OCI-LY7 (cell line): ENCODE measurements around the gene ZNF691. TPM values are rescaled to one million over a fixed set of nuclear protein-coding genes. Genes with fewer than 3 reads are reported as not detected.

Experiments
- BruUV-seq: library from RNA; stranded (reverse); fragments of 400-500 nt; replicated peaks from 2 replicates; lab custom pipeline; 2021; lab: Mats Ljungman, UMichigan
- CTCF ChIA-PET: fragments of 300-600 bp; sonication (Branson Sonifier 250); formaldehyde crosslinking; loops from one replicate; lab custom pipeline; 2022; ENCODE audit warnings: antibody characterized with exemption; ENCODE audit not compliant: unreplicated experiment; lab: Charles Lee
- POLR2A ChIA-PET: fragments of 300-600 bp; sonication (Branson Sonifier 250); formaldehyde crosslinking; loops from one replicate; lab custom pipeline; 2022; ENCODE audit warnings: antibody characterized with exemption; lab: Charles Lee
- DNase-seq: peaks from one replicate; pipeline ENCODE4 v3.0.0-alpha.2; 2015; ENCODE audit warnings: low spot score
- H2AFZ ChIP-seq: fragments of 200-600 bp; sonication (generic), shearing (Covaris generic); 2 replicates; pipeline ENCODE4 v1.6.1; 2014; ENCODE audit warnings: mild to moderate bottlenecking, antibody characterized with exemption, low read length, moderate library complexity
- H3K27ac ChIP-seq: fragments of 200-600 bp; sonication (generic); 2 replicates; pipeline ENCODE4 v1.5.1; 2014; ENCODE audit warnings: mixed run types, low read depth, mild to moderate bottlenecking, moderate library complexity, low read length, inconsistent platforms; ENCODE audit not compliant: poor library complexity, severe bottlenecking
- H3K36me3 ChIP-seq: fragments of 200-600 bp; sonication (generic); 2 replicates; pipeline ENCODE4 v1.6.1; 2014; ENCODE audit warnings: mild to moderate bottlenecking, antibody characterized with exemption, low read length, moderate library complexity, mixed read lengths; ENCODE audit not compliant: insufficient read depth
- H3K4me1 ChIP-seq: fragments of 200-600 bp; sonication (generic); 2 replicates; pipeline ENCODE4 v1.5.1; 2014; ENCODE audit warnings: mild to moderate bottlenecking, low read length; ENCODE audit not compliant: insufficient read depth, poor library complexity, severe bottlenecking
- H3K4me2 ChIP-seq: fragments of 200-600 bp; sonication (generic); 2 replicates; pipeline ENCODE4 v1.6.1; 2014; ENCODE audit warnings: mild to moderate bottlenecking, low read length
- H3K4me3 ChIP-seq: fragments of 200-600 bp; sonication (generic); 2 replicates; pipeline ENCODE4 v1.5.1; 2014; ENCODE audit warnings: mild to moderate bottlenecking, low read depth, low read length; ENCODE audit not compliant: poor library complexity, severe bottlenecking
- H3K79me2 ChIP-seq: fragments of 200-600 bp; sonication (generic); 2 replicates; pipeline ENCODE4 v1.6.1; 2016; ENCODE audit warnings: low read depth, mild to moderate bottlenecking, low read length, moderate library complexity, mixed read lengths; ENCODE audit not compliant: insufficient read depth
- H3K9me2 ChIP-seq: fragments of 200-600 bp; sonication (generic); 2 replicates; pipeline ENCODE4 v1.6.1; 2016; ENCODE audit warnings: mild to moderate bottlenecking, low read length, mixed read lengths; ENCODE audit not compliant: insufficient read depth
- H3K9me3 ChIP-seq: fragments of 200-600 bp; sonication (generic); 2 replicates; pipeline ENCODE4 v1.6.1; 2014; ENCODE audit warnings: mild to moderate bottlenecking, mixed run types, low read length, mixed read lengths
- H4K20me1 ChIP-seq: fragments of 200-600 bp; sonication (generic); 2 replicates; pipeline ENCODE4 v1.6.1; 2014; ENCODE audit warnings: mild to moderate bottlenecking, antibody characterized with exemption, low read length, moderate library complexity, mixed read lengths; ENCODE audit not compliant: insufficient read depth
- EZH2phosphoT487 ChIP-seq: fragments of 200-600 bp; sonication (generic); IDR thresholded peaks from 2 replicates; pipeline ENCODE4 v1.6.1; 2018; ENCODE audit warnings: low read depth, borderline replicate concordance, mild to moderate bottlenecking, mixed run types, antibody characterized with exemption, low read length, moderate library complexity, mixed read lengths
- intact Hi-C: fragments of 100-400 bp; cut with micrococcal nuclease; formaldehyde crosslinking; loops from one replicate; pipeline ENCODE4 v1.10.0; 2022; ENCODE audit not compliant: unreplicated experiment
- total RNA-seq, 2 experiments: library from RNA; depleted of rRNA in 1 of 2; stranded (reverse); fragments of >200 nt in 1 of 2; shearing (Covaris generic) in 1 of 2; gene quantifications; 2 replicates each; pipeline ENCODE4 v1.2.3, GENCODE V29; 2014 to 2022
- TF ChIP-seq, protein P1 (sequence below): fragments of 200-600 bp; sonication (generic); conservative IDR thresholded peaks from 2 replicates; pipeline ENCODE4 v1.5.1; 2014; ENCODE audit warnings: mild to moderate bottlenecking, antibody characterized with exemption, low read length, moderate library complexity, mixed read lengths

ZNF691 gene
- total RNA-seq, 2 experiments from 2014 or later: 17.8 to 21.1 TPM

DNA sequence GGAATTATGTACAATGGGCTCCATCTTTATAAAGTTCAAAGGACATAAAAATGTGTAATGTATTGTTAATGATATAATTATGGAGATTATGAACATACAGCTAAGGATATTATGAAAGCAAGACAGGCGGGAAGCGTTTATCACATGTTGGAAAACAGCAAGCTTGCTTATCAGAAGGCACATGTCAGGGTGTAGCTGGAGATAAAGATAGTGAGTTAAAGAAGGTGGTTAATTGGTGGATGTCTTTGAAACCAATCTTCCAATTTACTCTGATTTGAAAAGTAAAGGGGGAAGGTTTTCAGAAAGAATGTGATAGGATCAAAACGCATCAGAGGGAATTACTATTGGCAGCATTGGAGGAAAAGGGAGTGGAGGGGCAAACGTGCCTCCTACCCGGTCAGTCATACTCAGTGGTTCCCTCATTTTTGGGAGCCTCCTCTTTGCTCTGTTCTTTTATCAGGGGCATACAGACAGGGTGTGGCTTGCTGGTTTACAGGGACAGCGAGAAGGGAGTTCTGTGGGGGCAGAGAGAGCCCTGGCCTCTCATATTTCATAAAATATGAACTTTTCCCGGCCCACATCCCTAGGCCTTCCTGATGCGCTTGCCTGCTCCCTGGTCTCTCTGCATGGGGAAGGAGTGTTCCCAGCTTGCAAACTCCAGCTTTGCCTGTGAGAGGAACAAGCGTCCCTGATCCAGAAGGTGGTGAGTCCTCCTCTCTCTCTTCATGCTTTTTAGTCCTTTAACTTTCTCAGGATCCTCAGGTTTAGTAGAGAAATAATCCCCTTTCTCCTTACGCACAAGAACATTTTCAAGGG is 21.2 kb upstream of the ZNF691 start:
- TF ChIP-seq EZH2phosphoT487: no peak
- TF ChIP-seq, protein P1, sequence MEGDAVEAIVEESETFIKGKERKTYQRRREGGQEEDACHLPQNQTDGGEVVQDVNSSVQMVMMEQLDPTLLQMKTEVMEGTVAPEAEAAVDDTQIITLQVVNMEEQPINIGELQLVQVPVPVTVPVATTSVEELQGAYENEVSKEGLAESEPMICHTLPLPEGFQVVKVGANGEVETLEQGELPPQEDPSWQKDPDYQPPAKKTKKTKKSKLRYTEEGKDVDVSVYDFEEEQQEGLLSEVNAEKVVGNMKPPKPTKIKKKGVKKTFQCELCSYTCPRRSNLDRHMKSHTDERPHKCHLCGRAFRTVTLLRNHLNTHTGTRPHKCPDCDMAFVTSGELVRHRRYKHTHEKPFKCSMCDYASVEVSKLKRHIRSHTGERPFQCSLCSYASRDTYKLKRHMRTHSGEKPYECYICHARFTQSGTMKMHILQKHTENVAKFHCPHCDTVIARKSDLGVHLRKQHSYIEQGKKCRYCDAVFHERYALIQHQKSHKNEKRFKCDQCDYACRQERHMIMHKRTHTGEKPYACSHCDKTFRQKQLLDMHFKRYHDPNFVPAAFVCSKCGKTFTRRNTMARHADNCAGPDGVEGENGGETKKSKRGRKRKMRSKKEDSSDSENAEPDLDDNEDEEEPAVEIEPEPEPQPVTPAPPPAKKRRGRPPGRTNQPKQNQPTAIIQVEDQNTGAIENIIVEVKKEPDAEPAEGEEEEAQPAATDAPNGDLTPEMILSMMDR: no peak
- peaks cover 5% of the 10 kb centered on the region for H3K4me1 ChIP-seq
- no peak overlapping the region for H3K4me3 ChIP-seq
- H4K20me1 ChIP-seq: no peaks in the 10 kb centered on the region
- no peaks in the 10 kb centered on the region for H3K9me2 ChIP-seq
- H3K79me2 ChIP-seq: no peaks in the 10 kb centered on the region
- no TSS peak for BruUV-seq
- POLR2A ChIA-PET: interaction anchor here (0.6 kb wide), 1 partner anchor 42 kb away, joined by 4 read pairs; no protein-coding TSS in a partner anchor
- intact Hi-C loops: no loop called here
- no peak overlapping the region for H3K4me2 ChIP-seq
- H3K9me3 ChIP-seq: no peaks in the 10 kb centered on the region
- H3K27ac ChIP-seq: no peak overlapping the region
- no peak overlapping the region for H2AFZ ChIP-seq
- DNase-seq: no peak
- CTCF ChIA-PET: no interaction called here
- no peaks in the 10 kb centered on the region for H3K36me3 ChIP-seq

DNA sequence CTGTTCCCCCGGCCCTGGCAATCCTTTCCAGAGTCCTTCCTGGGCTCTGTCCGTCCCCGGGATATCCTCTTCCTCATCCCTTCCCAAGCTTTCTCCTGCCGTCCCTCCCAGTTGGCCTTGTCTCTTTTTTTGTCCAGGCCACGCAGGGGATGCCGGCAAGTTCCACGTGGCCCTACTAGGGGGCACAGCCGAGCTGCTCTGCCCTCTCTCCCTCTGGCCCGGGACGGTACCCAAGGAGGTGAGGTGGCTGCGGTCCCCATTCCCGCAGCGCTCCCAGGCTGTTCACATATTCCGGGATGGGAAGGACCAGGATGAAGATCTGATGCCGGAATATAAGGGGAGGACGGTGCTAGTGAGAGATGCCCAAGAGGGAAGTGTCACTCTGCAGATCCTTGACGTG is 15.8 kb upstream of the ZNF691 start:
- Histone ChIP-seq H3K4me1 (no peaks in the 10 kb centered on the region), H3K36me3 (no peaks in the 10 kb centered on the region), H3K79me2 (no peaks in the 10 kb centered on the region), H3K4me3 (no peak overlapping the region), H3K4me2 (no peak overlapping the region), H3K27ac (no peak overlapping the region), H2AFZ (no peak overlapping the region), H4K20me1 (no peaks in the 10 kb centered on the region), H3K9me2 (no peaks in the 10 kb centered on the region), H3K9me3 (no peaks in the 10 kb centered on the region)
- CTCF ChIA-PET: no interaction called here
- intact Hi-C loops: no loop called here
- no TSS peak for BruUV-seq
- POLR2A ChIA-PET: interaction anchor here (1.1 to 2.8 kb wide), 2 partner anchors 10 to 16 kb away, joined by 5 to 8 read pairs; partner anchors contain the start of gene ZNF691
- no peak for DNase-seq
- TF ChIP-seq, protein P1: no peak
- TF ChIP-seq EZH2phosphoT487: no peak

DNA sequence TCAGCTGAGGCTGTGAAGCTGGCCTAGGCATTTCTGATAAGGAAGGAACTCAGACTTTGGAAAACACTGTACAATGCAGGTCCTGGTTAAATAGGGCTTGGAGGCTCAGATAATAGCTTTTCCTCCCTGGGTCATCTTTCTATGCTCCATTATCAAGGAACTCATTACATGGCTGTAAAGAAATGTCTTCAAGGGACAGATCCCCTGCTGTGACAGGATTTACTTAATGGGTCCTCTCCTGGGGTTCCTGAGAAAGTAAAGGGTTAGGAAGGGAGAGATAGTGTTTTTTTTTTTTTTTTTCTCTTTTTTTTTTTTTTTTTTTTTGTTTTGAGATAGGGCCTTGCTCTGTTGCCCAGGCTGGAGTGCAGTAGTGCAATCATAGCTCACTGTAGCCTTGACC is 15.1 kb upstream of the ZNF691 start:
- Histone ChIP-seq H3K36me3 (no peaks in the 10 kb centered on the region), H3K79me2 (no peaks in the 10 kb centered on the region), H3K4me3 (no peak overlapping the region), H3K4me2 (no peak overlapping the region), H4K20me1 (no peaks in the 10 kb centered on the region), H3K9me2 (no peaks in the 10 kb centered on the region), H3K9me3 (no peaks in the 10 kb centered on the region), H2AFZ (no peak overlapping the region), H3K4me1 (no peaks in the 10 kb centered on the region), H3K27ac (no peak overlapping the region)
- intact Hi-C loops: no loop called here
- POLR2A ChIA-PET: interaction anchor here (1.1 kb wide), 1 partner anchor 11 kb away, joined by 5 read pairs; no protein-coding TSS in a partner anchor
- no TSS peak for BruUV-seq
- no peak for DNase-seq
- CTCF ChIA-PET: no interaction called here
- TF ChIP-seq EZH2phosphoT487: no peak
- TF ChIP-seq, protein P1: no peak
